ENCODE measurements around the gene HNMT.

The HNMT gene

DNA sequence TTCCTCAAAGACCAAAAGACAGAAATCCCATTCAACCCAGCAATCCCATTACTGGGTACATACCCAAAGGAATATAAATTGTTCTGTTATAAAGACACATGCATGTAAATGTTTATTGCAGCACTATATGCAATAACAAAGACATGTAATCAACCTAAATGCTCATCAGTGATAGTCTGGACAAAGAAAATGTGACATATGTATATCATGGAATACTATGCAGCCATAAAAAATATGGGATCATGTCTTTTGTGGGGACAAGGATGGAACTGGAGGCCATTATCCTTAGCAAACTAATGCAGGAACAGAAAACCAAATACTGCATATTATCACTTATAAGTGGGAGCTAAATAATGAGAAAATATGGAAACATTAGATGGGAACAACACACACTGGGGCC, 2.7 kb upstream of the HNMT start:
- DNase-seq (ENCODE audit: low spot score): no peak
- TF ChIP-seq, protein P1, sequence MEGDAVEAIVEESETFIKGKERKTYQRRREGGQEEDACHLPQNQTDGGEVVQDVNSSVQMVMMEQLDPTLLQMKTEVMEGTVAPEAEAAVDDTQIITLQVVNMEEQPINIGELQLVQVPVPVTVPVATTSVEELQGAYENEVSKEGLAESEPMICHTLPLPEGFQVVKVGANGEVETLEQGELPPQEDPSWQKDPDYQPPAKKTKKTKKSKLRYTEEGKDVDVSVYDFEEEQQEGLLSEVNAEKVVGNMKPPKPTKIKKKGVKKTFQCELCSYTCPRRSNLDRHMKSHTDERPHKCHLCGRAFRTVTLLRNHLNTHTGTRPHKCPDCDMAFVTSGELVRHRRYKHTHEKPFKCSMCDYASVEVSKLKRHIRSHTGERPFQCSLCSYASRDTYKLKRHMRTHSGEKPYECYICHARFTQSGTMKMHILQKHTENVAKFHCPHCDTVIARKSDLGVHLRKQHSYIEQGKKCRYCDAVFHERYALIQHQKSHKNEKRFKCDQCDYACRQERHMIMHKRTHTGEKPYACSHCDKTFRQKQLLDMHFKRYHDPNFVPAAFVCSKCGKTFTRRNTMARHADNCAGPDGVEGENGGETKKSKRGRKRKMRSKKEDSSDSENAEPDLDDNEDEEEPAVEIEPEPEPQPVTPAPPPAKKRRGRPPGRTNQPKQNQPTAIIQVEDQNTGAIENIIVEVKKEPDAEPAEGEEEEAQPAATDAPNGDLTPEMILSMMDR (IDR thresholded peaks at IDR 0.05; ENCODE audit: extremely low read depth, insufficient read depth, missing control alignments): no peak
- in situ Hi-C loops (cut with MboI; ENCODE audit: low pct_unique_long_range_greater_than_20kb, low sequenced_read_pairs, unreplicated experiment): no loop called here

DNA sequence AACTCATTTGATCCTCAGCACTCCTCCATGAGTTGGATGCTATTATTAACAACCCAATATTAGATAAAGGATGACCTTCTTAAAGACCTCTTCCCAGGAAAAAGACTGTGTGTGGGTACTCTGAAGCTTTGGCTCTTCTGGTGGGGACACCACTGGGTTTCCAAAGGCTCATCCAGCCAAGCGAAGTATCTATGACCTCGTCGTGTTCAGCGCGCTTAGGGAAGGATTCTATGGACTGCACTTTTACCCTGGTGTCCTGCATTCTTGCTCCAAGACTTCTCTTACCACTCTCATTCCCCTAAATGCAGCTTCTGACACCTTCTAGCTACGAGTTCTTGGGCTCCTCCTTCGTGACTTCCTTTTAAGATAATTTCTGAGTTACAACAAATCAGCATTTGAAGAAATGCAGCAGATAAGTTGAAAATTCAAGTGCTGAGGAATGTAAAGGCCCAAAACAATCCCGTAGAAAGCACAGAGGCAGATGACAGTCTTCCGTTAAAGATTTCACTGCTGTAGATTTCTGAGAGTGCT, 673 bp upstream of the HNMT start:
- in situ Hi-C loops (cut with MboI; ENCODE audit: low pct_unique_long_range_greater_than_20kb, low sequenced_read_pairs, unreplicated experiment): no loop called here

DNA sequence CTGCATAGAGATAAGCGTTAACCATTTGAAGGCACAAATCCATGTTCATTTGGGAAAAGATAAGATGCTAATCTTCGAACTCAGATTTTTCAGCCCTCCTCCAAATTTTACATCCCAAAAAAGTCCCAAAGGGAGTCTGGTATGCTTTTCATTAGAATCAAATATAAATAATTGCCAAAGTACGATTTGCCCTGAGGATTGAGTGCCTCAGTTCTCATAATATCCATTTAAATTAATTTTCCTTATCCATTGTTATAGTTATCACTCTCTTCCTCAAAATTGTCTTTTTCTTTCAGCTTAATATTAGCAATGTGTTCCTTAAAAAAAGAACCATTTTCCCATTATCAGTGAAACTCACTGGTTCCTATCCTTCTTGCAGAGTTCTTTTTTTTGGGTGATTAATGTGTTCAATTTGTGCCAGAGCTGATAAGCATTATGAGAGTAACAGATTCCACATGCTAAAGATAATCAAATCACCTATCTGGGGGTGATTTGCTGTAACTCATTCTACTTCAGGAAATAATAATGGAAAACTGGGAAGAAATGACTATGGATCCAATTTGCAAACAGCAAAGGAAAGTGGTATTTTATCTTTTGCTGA, 686 bp downstream of the HNMT start:
- DNase-seq (ENCODE audit: low spot score): no peak
- in situ Hi-C loops (cut with MboI; ENCODE audit: low pct_unique_long_range_greater_than_20kb, low sequenced_read_pairs, unreplicated experiment): no loop called here
- TF ChIP-seq, protein P1 (IDR thresholded peaks at IDR 0.05; ENCODE audit: extremely low read depth, insufficient read depth, missing control alignments): no peak

More for the DNA sequence above, 673 bp upstream of the HNMT start:
- TF ChIP-seq, protein P1 (IDR thresholded peaks at IDR 0.05; ENCODE audit: extremely low read depth, insufficient read depth, missing control alignments): no peak
- no peak for DNase-seq (ENCODE audit: low spot score)

DNA sequence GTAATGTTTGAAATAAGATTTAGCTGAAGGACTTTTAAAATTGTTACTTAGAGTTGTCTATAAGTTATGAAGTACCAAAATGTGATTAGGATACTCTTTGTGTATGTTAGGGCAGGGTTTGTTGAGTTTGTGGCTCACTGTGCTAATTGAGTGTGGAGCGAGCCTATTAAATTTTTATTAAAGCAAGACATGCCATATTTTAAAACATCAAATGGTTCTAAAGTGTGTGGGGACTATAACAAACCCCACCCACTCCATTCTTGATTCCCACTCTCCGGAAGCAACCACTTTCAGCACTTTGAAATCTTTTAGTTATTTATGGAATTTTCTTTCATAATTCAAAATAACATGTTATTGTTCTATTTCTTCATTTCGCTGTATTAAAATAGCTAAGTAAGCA, 1.8 kb downstream of the HNMT start:
- no peak for DNase-seq (ENCODE audit: low spot score)
- in situ Hi-C loops (cut with MboI; ENCODE audit: low pct_unique_long_range_greater_than_20kb, low sequenced_read_pairs, unreplicated experiment): no loop called here
- TF ChIP-seq, protein P1 (IDR thresholded peaks at IDR 0.05; ENCODE audit: extremely low read depth, insufficient read depth, missing control alignments): no peak

DNA sequence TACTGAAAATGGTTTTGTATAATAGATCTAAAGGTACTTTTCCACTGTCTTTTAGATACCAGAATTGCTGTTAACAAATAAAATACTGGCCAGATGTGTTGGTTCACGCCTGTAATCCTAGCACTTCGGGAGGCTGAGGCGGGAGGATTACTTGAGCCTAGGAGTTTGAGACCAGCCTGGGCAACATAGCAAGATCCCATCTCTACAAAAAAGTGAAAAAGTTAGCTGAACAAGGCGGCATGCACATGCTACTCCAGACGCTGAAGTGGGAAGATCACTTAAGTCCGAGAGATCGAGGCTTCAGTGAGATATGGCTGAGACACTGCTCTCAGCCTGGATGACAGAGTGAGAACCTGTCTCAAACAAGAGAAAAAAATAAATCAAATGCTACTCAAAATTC, 2.8 kb downstream of the HNMT start:
- no peak for DNase-seq (ENCODE audit: low spot score)
- TF ChIP-seq, protein P1 (IDR thresholded peaks at IDR 0.05; ENCODE audit: extremely low read depth, insufficient read depth, missing control alignments): no peak
- in situ Hi-C loops (cut with MboI; ENCODE audit: low pct_unique_long_range_greater_than_20kb, low sequenced_read_pairs, unreplicated experiment): no loop called here

DNA sequence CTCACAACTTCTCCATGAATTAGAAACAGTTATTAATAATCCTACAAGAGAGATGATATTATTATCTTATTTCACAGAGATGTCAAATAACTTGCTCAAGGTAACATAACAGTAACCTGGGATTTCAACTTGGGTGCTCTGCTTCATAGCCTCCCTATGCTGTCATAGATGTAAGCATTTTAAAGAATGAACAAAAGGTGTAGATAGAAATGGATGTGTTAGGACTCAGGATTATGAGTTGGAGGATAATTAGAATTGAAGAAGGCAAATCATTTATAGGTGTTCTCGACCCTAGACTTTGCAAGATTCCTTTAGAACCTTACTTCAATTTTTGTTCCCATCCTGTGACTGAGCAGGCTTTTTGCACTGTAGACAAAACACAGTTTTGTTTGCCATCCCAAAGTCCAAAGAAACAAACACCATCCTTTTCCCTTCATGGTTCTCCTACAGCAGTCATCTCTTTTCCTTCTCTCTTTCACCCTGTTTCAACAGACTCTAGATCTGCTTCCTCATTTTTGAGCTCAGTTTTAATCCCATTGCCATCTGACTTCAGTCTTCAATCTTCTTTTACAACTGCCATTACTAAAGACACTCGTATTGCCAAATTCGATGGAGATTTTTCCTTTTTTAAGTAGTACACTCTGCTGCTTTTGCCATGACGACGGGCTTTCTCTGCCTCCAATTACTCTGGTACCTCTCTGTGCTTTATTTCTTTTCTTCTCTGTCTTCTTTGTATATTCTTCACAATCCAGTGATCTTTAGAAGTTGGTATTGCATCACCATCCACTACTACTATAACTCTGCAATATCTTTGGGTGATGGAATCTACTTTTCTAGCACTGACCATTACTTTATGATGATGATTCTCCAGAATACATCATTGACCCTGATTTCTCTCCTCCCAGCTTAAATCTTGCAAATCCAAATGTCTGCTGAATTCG, 4.5 kb downstream of the HNMT start:
- TF ChIP-seq, protein P1 (IDR thresholded peaks at IDR 0.05; ENCODE audit: extremely low read depth, insufficient read depth, missing control alignments): no peak
- no peak for DNase-seq (ENCODE audit: low spot score)
- in situ Hi-C loops (cut with MboI; ENCODE audit: low pct_unique_long_range_greater_than_20kb, low sequenced_read_pairs, unreplicated experiment): no loop called here
